ACC112 (cell line): ENCODE measurements around the gene PPP6C.
"Not testable (repeated sequence)": the region's sequence is repeated elsewhere in the genome, so short reads cannot be mapped to it uniquely, and the experiment has no call there.

Experiments used
- H2AFZ ChIP-seq: fragments of 200-600 bp; sonication (generic); one replicate; pipeline ENCODE4 v1.6.0; 2017; ENCODE audit warnings: antibody characterized with exemption, low read length; ENCODE audit not compliant: unreplicated experiment
- H3K27ac ChIP-seq: fragments of 200-600 bp; sonication (generic); 2 replicates; pipeline ENCODE4 v1.5.1; 2014; ENCODE audit warnings: low read depth, mild to moderate bottlenecking, antibody characterized with exemption, low read length, moderate library complexity
- H3K27me3 ChIP-seq: fragments of 200-600 bp; sonication (generic); 2 replicates; pipeline ENCODE4 v1.6.1; 2014; ENCODE audit warnings: mild to moderate bottlenecking, antibody characterized with exemption, low read length, moderate library complexity, mixed read lengths; ENCODE audit not compliant: insufficient read depth
- H3K36me3 ChIP-seq: fragments of 200-600 bp; sonication (generic); 2 replicates; pipeline ENCODE4 v1.6.1; 2016; ENCODE audit warnings: mild to moderate bottlenecking, antibody characterized with exemption, low read length, moderate library complexity, mixed read lengths; ENCODE audit not compliant: insufficient read depth
- H3K4me1 ChIP-seq: fragments of 200-600 bp; sonication (generic); one replicate; pipeline ENCODE4 v1.6.1; 2016; ENCODE audit warnings: low read length, mixed read lengths; ENCODE audit not compliant: insufficient read depth, unreplicated experiment, control insufficient read depth
- H3K4me3 ChIP-seq: fragments of 200-600 bp; sonication (generic); 2 replicates; pipeline ENCODE4 v1.5.1; 2014; ENCODE audit warnings: mild to moderate bottlenecking, low read depth, low read length
- H3K79me2 ChIP-seq: fragments of 200-600 bp; sonication (generic); one replicate; pipeline ENCODE4 v1.6.0; 2016; ENCODE audit warnings: low read length; ENCODE audit not compliant: control insufficient read depth, unreplicated experiment, insufficient read depth

PPP6C gene

DNA sequence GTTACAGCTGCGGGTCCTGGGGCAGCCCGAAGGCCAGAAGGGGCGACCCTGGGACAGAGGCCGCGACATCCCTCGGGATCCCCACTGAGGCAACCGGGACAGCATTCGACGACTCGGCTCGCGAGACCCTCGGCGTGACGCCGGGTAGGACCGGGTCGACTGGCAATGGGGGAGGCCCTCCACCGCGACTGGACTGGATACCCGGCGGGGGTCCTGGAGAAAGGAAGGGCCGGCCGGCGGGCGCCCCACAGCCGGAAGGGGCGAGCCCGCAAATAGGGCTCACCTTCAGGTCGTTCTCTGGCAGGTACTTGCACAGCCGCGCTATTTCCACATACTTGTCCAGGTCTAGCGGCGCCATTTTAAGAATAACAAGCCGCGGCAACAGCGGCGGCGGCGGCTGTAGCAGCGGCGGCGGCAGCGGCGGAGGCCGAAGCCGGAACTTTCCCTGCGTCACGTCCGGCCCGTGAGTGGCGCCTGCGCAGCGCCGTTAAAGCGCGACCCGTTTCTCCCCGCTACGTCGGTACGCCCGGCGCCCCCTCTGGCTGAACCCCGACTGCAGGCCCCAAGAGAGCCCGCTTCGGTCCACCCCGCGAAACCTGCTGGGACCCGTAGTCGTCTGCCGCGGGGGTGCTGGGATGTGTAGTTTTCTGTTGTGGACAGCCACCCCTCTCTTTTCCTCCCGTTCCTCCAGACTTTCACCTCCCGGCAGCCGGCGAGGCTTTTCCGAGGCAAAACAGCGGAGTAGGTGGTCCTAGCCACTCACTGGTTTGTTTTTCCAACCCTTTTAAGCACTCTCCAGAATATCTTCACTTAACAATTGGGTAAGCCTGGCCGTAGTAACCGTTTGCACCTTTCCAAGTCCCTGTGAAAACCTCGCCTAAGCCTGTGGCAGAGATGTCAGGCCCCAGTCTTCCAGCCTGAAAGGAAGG lies at the start of gene PPP6C:
TSS of gene PPP6C (minus strand) at position 443 of the 929 bp plus-strand sequence. CDS start at position 358, 85 bp downstream.
- Histone ChIP-seq H3K27me3 (no peaks in the 10 kb centered on the region), H3K4me3 (peak within 1 kb of the TSS; percentile 90), H3K27ac (peak within 1 kb of the TSS; percentile 67), H3K4me1 (peaks cover 16% of the 10 kb centered on the region), H2AFZ (peak within 1 kb of the TSS; percentile 97), H3K79me2 (peaks cover 40% of the 10 kb centered on the region), H3K36me3 (no peaks in the 10 kb centered on the region)

DNA sequence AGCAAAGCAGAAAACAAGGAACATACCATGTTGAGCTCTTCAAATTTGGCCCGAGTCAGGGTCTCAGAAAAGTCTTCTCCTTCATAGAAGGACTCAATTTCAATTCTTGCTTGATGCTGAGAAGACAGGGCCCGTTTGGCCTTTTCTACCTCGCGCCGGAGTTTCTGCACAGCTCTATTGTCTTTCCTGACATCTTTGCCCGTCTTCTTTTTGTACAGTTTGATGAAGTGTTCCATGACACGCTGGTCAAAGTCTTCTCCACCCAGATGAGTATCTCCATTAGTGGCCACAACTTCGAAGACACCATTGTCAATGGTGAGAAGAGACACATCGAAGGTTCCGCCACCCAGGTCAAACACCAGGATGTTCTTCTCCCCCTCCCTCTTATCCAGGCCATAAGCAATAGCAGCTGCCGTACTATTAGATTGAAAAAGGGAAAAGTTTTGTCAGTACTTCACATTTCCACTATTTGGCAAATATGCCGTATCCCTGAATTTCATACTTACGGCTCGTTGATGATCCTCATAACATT lies 49.4 kb upstream of the PPP6C start:
- no peaks in the 10 kb centered on the region for H3K27me3 ChIP-seq
- H3K36me3 ChIP-seq: peaks cover 48% of the 10 kb centered on the region
- no peak overlapping the region for H2AFZ ChIP-seq
- H3K4me1 ChIP-seq: peaks cover 55% of the 10 kb centered on the region
- peaks cover 68% of the 10 kb centered on the region for H3K79me2 ChIP-seq
- H3K4me3 ChIP-seq: peak overlapping the region; percentile 89
- no peak overlapping the region for H3K27ac ChIP-seq

DNA sequence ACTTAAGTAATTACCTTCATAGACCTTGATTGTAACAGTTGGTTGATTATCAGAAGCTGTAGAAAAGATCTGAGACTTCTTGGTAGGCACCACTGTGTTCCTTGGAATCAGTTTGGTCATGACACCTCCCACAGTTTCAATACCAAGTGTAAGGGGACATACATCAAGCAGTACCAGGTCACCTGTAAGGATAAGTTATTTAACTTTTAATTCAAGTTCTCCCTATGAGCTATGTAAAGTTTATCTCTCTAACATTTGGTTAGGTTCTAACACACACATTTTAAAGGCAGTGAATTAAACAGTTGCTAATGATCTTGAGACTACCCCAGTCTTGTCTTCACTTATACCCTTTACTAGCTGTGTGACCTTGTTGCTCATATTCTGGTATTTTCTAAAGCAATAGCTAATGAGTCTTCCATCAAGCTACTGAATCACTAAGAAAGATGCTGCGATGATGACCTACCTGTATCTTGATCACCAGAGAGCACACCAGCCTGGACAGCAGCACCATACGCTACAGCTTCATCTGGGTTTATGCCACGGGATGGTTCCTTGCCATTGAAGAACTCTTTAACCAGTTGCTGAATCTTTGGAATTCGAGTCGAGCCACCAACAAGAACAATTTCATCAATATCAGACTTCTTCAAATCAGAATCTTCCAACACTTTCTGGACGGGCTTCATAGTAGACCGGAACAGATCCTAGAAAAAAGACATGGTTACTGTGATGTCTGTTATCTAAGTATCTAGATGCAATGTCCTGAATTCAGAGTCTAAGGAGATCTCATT lies 48.7 kb upstream of the PPP6C start:
- Histone ChIP-seq H3K4me1 (peaks cover 52% of the 10 kb centered on the region), H3K79me2 (peaks cover 68% of the 10 kb centered on the region), H2AFZ (no peak overlapping the region), H3K36me3 (peaks cover 48% of the 10 kb centered on the region), H3K27me3 (no peaks in the 10 kb centered on the region), H3K27ac (no peak overlapping the region), H3K4me3 (peak overlapping the region; percentile 89)

GRCh38 chr9:125236520-125237159 lies 47.0 kb upstream of the PPP6C start:
- H3K79me2 ChIP-seq: peaks cover 59% of the 10 kb centered on the region
- H3K27me3 ChIP-seq, H2AFZ ChIP-seq: not testable (repeated sequence)
- H3K4me3 ChIP-seq: peak overlapping the region; percentile 89
- H3K4me1 ChIP-seq: peaks cover 40% of the 10 kb centered on the region
- peak overlapping the region; percentile 51; the same call in 1 of the 2 replicates for H3K27ac ChIP-seq
- peaks cover 53% of the 10 kb centered on the region for H3K36me3 ChIP-seq

DNA sequence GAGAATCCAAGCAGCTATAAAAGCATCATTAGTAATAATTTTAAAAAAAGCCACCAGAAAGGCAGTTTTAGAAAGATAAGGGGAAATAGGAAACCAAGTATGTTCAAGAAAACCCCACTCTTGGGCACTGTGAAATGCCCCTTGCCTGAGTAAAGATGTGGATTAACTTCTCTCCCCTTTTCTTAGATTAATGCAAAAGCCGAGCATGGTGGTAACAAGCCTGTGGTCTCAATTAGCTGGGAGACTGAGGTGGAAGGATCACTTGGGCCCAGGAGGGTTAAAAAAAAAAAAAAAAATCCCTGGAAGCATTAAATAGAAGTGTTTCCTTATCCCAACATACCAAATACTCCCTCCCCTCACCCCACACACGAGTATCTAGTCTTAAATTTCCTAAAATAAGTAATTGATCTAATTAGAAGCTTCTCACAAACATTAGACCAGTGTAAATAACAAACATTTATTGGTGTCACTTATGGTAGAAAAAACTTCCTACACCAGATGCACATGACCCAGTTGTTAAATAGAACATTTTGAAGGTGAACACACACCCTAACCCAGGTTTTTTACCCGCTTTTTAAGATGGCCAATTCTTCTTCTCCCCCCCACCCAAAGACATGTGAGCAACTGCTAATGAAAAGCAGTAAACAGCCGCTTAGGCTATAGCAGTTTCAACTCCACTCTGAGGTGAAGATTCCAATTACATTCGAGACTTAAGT lies 46.4 kb upstream of the PPP6C start:
- peaks cover 53% of the 10 kb centered on the region for H3K36me3 ChIP-seq
- H3K79me2 ChIP-seq: peaks cover 56% of the 10 kb centered on the region
- peaks cover 40% of the 10 kb centered on the region for H3K4me1 ChIP-seq
- H3K27me3 ChIP-seq: no peaks in the 10 kb centered on the region
- no peak overlapping the region for H2AFZ ChIP-seq
- peak overlapping the region; percentile 89 for H3K4me3 ChIP-seq
- peak overlapping the region; percentile 51 for H3K27ac ChIP-seq

DNA sequence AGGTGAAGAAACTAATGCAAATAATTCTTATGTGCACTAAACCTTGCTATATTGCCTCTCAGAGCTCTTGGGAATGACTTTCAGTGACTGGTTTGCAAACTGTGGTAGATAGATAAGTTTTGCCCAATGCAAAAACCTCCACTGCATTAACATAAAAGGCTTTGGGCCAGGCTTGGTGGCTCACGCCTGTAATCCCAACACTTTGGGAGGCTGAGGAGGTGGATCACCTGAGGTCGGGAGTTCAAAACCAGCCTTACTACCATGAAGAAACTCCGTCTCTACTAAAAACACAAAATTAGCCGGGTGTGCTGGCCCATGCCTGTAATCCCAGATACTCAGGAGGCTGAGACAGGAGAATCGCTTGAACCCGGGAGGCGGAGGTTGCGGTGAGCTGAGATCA lies 44.5 kb upstream of the PPP6C start:
- peak overlapping the region; percentile 82 for H3K27ac ChIP-seq
- peaks cover 38% of the 10 kb centered on the region for H3K79me2 ChIP-seq
- H3K36me3 ChIP-seq: peaks cover 38% of the 10 kb centered on the region
- H2AFZ ChIP-seq, H3K27me3 ChIP-seq: not testable (repeated sequence)
- H3K4me3 ChIP-seq: peak overlapping the region; percentile 11; the same call in 1 of the 2 replicates
- H3K4me1 ChIP-seq: peaks cover 36% of the 10 kb centered on the region

DNA sequence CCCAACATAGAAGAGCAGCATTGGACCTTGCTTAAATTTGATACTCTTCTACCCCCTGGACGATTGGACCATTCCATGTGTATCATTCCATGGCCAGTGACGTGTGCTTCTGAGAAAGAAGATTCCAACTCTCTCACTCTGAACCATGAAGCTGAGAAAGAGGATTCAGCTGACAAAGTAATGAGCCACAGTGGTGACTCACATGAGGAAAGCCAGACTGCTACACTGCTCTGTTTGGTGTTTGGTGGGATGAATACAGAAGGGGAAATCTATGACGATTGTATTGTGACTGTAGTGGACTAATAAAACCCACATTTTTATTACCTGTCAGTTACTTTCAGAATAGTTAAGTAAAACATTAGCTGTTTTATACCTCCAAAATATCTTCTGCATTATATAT lies 44.1 kb upstream of the PPP6C start:
- Histone ChIP-seq H3K27me3 (no peaks in the 10 kb centered on the region), H3K27ac (peak overlapping the region; percentile 82), H3K79me2 (peaks cover 34% of the 10 kb centered on the region), H3K4me1 (peaks cover 32% of the 10 kb centered on the region), H3K4me3 (peak overlapping the region; percentile 11; the same call in 1 of the 2 replicates), H2AFZ (no peak overlapping the region), H3K36me3 (peaks cover 34% of the 10 kb centered on the region)

DNA sequence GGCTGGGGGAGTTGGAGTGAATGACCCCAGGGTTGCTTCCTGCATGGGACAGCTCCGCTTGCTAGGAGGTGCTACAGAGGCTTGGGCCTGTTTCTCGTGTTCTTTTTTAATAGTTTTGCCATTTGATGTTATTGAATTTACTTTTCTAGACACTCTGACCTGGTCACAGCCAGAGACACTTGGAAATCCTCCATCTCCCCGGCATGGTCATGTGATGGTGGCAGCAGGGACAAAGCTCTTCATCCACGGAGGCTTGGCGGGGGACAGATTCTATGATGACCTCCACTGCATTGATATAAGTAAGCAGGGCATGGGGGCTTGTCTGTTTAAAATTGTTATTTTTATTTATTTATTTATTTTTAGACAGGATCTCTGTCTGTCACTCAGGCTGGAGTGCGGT lies 38.2 kb upstream of the PPP6C start:
- H3K79me2 ChIP-seq: no peaks in the 10 kb centered on the region
- H3K27ac ChIP-seq: no peak overlapping the region
- H3K4me1 ChIP-seq: no peaks in the 10 kb centered on the region
- no peak overlapping the region for H2AFZ ChIP-seq
- H3K4me3 ChIP-seq: no peak overlapping the region
- peaks cover 5% of the 10 kb centered on the region; the same call in 1 of the 2 replicates for H3K36me3 ChIP-seq
- no peaks in the 10 kb centered on the region for H3K27me3 ChIP-seq

- H3K4me3 ChIP-seq, H2AFZ ChIP-seq, H3K27ac ChIP-seq, H3K79me2 ChIP-seq, H3K4me1 ChIP-seq, H3K27me3 ChIP-seq, H3K36me3 ChIP-seq: not testable (repeated sequence)
Observed at GRCh38 chr9:125224858-125225257, 35.3 kb upstream of the PPP6C start.

GRCh38 chr9:125218621-125219020 lies 29.0 kb upstream of the PPP6C start:
- H3K36me3 ChIP-seq: no peaks in the 10 kb centered on the region; the same call in 1 of the 2 replicates
- no peaks in the 10 kb centered on the region for H3K27me3 ChIP-seq
- no peak overlapping the region for H3K4me3 ChIP-seq
- no peaks in the 10 kb centered on the region for H3K79me2 ChIP-seq
- no peak overlapping the region for H3K27ac ChIP-seq
- H2AFZ ChIP-seq: no peak overlapping the region
- H3K4me1 ChIP-seq: no peaks in the 10 kb centered on the region
